Stimulated activated CD8-positive, alpha-beta memory T cell treated with anti-CD3 and anti-CD28 coated beads, Interleukin-12 subunit alpha, Interleukin-12 subunit beta, amount 100 ng/mL, for 24 hours (primary cell): Measurements from ENCODE around the gene SBF2.
"Not testable (repeated sequence)": the region's sequence is repeated elsewhere in the genome, so short reads cannot be mapped to it uniquely, and the experiment has no call there.

ENCODE experiments used
- DNase-seq: peaks from one replicate; pipeline ENCODE4 v3.0.0-alpha.2; 2020; ENCODE audit errors: extremely low read depth

SBF2 gene

GRCh38 chr11:10265936-10266335 lies 28.1 kb downstream of the SBF2 start:
- no peak for DNase-seq

GRCh38 chr11:10264716-10265115 lies 29.3 kb downstream of the SBF2 start:
- DNase-seq: not testable (repeated sequence)

- no peak for DNase-seq
Observed at GRCh38 chr11:10263929-10264328, 30.1 kb downstream of the SBF2 start.

- DNase-seq: no peak
Observed at GRCh38 chr11:10261821-10262220, 32.2 kb downstream of the SBF2 start.

GRCh38 chr11:10257478-10257877 lies 36.5 kb downstream of the SBF2 start:
- no peak for DNase-seq

GRCh38 chr11:10255388-10256125 lies 38.5 kb downstream of the SBF2 start:
- DNase-seq: no peak

- DNase-seq: not testable (repeated sequence)
Observed at GRCh38 chr11:10249448-10250131, 44.4 kb downstream of the SBF2 start.

- DNase-seq: no peak
Observed at GRCh38 chr11:10247011-10247410, 47.0 kb downstream of the SBF2 start.

- no peak for DNase-seq
Observed at GRCh38 chr11:10243896-10244575, 50.0 kb downstream of the SBF2 start.

GRCh38 chr11:10236840-10237239 lies 57.2 kb downstream of the SBF2 start:
- DNase-seq: no peak

- no peak for DNase-seq
Observed at GRCh38 chr11:10233581-10233980, 60.4 kb downstream of the SBF2 start.

- no peak for DNase-seq
Observed at GRCh38 chr11:10232756-10233155, 61.3 kb downstream of the SBF2 start.

- not testable (repeated sequence) for DNase-seq
Observed at GRCh38 chr11:10231803-10232202, 62.2 kb downstream of the SBF2 start.

GRCh38 chr11:10225553-10225952 lies 68.5 kb downstream of the SBF2 start:
- no peak for DNase-seq

GRCh38 chr11:10222399-10222798 lies 71.6 kb downstream of the SBF2 start:
- DNase-seq: no peak

- no peak for DNase-seq
Observed at GRCh38 chr11:10221342-10221741, 72.7 kb downstream of the SBF2 start.

GRCh38 chr11:10211470-10211869 lies 82.5 kb downstream of the SBF2 start:
- DNase-seq: no peak

GRCh38 chr11:10209326-10209725 lies 84.7 kb downstream of the SBF2 start:
- DNase-seq: no peak

- DNase-seq: no peak
Observed at GRCh38 chr11:10208131-10208575, 85.9 kb downstream of the SBF2 start.

GRCh38 chr11:10205928-10206327 lies 88.1 kb downstream of the SBF2 start:
- DNase-seq: no peak

GRCh38 chr11:10204021-10204420 lies 90.0 kb downstream of the SBF2 start:
- no peak for DNase-seq

GRCh38 chr11:10201343-10201742 lies 92.7 kb downstream of the SBF2 start:
- DNase-seq: no peak

- DNase-seq: no peak
Observed at GRCh38 chr11:10197091-10197490, 96.9 kb downstream of the SBF2 start.
